Measurements from ENCODE around the gene NDUFAB1.

The NDUFAB1 gene

GRCh38 chr16:23556881-23557778 lies 39.0 kb downstream of the NDUFAB1 start, which contains the start of the genes EARS2 and UBFD1 (continued):
- no peak for TF ChIP-seq ZNF645 (tag by site-specific recombination; IDR thresholded peaks at IDR 0.05)
- no peak for TF ChIP-seq ZNF404 (tag by site-specific recombination; IDR thresholded peaks at IDR 0.05)
- peak; percentile 66; the same call in 1 of the 2 replicates for TF ChIP-seq ZSCAN5A (tag by site-specific recombination; IDR thresholded peaks at IDR 0.05)
- TF ChIP-seq ZNF24 (tag by site-specific recombination; IDR thresholded peaks at IDR 0.05): peak; percentile 64; the same call in 1 of the 2 replicates
- no peak for TF ChIP-seq ZNF521 (tag by site-specific recombination; IDR thresholded peaks at IDR 0.05)
- TF ChIP-seq ZNF174 (tag by site-specific recombination; IDR thresholded peaks at IDR 0.05): peak; percentile 62; the same call in 1 of the 2 replicates
- TF ChIP-seq TCF7L2 (IDR thresholded peaks at IDR 0.05; ENCODE audit: borderline replicate concordance, low read depth, low read length): no peak
- no peak for TF ChIP-seq MEIS1 (CRISPR knock-in tag; IDR thresholded peaks at IDR 0.05; ENCODE audit: borderline replicate concordance)
- TF ChIP-seq ZNF473 (tag by site-specific recombination; IDR thresholded peaks at IDR 0.05): no peak
- TF ChIP-seq GFI1B (tag by site-specific recombination; IDR thresholded peaks at IDR 0.05): no peak
- TF ChIP-seq ZNF394 (tag by site-specific recombination; IDR thresholded peaks at IDR 0.05; ENCODE audit: borderline replicate concordance): peak; percentile 58; the same call in 1 of the 2 replicates
- peak; percentile 75 for TF ChIP-seq PRDM10 (tag by site-specific recombination; IDR thresholded peaks at IDR 0.05)
- peak; percentile 90 for TF ChIP-seq PRDM1 (tag by site-specific recombination; IDR thresholded peaks at IDR 0.05)
- TF ChIP-seq ATF2 (tag by site-specific recombination; IDR thresholded peaks at IDR 0.05; ENCODE audit: low read depth): no peak
- no peak for TF ChIP-seq ZNF596 (tag by site-specific recombination; IDR thresholded peaks at IDR 0.05)
- TF ChIP-seq MZF1 (tag by site-specific recombination; IDR thresholded peaks at IDR 0.05; ENCODE audit: borderline replicate concordance): no peak
- TF ChIP-seq ZNF221 (tag by site-specific recombination; IDR thresholded peaks at IDR 0.05; ENCODE audit: borderline replicate concordance): no peak
- TF ChIP-seq SETDB1 (IDR thresholded peaks at IDR 0.05; ENCODE audit: insufficient read length, low read length): peak; percentile 24
- TF ChIP-seq EGR2 (tag by site-specific recombination; IDR thresholded peaks at IDR 0.05; ENCODE audit: low read depth): peak; percentile 70
- TF ChIP-seq GLIS1 (tag by site-specific recombination; IDR thresholded peaks at IDR 0.05): peak; percentile 99
- peak; percentile 74; the same call in 1 of the 2 replicates for TF ChIP-seq ZEB2 (tag by site-specific recombination; IDR thresholded peaks at IDR 0.05)
- no peak for TF ChIP-seq HOXD13 (CRISPR knock-in tag; IDR thresholded peaks at IDR 0.05; ENCODE audit: borderline replicate concordance)
- peak; percentile 66 for TF ChIP-seq SP7 (tag by site-specific recombination; IDR thresholded peaks at IDR 0.05)
- TF ChIP-seq ZNF37A (tag by site-specific recombination; IDR thresholded peaks at IDR 0.05): no peak
- peak; percentile 9; the same call in 1 of the 2 replicates for TF ChIP-seq ZSCAN30 (tag by site-specific recombination; IDR thresholded peaks at IDR 0.05)
- no peak for TF ChIP-seq ZSCAN4 (tag by site-specific recombination; IDR thresholded peaks at IDR 0.05)
- TF ChIP-seq MYNN (tag by site-specific recombination; IDR thresholded peaks at IDR 0.05; ENCODE audit: borderline replicate concordance): no peak
- TF ChIP-seq IKZF3 (tag by site-specific recombination; IDR thresholded peaks at IDR 0.05): peak; percentile 92
- no peak for TF ChIP-seq ZNF654 (tag by site-specific recombination; IDR thresholded peaks at IDR 0.05; ENCODE audit: low read depth)
- TF ChIP-seq ZNF561 (tag by site-specific recombination; IDR thresholded peaks at IDR 0.05; ENCODE audit: borderline replicate concordance): no peak

All from HEK293 (cell line).